Esophagus muscularis mucosa (tissue), 4 donors: Measurements from ENCODE around the gene ZNF692.

ENCODE experiments used
- CTCF ChIP-seq, 3 experiments: fragments of 200-600 bp in 2 of 3; fragments of 450-650 bp in 1 of 3; sonication (generic) in 2 of 3; IDR thresholded peaks; one replicate each; pipeline ENCODE4 v1.5.1; 2017 to 2019; ENCODE audit warnings: antibody characterized with exemption in 3 of 3, mild to moderate bottlenecking in 2 of 3, moderate library complexity in 1 of 3
- EP300 ChIP-seq: sonication (generic); formaldehyde crosslinking; IDR thresholded peaks from one replicate; pipeline ENCODE4 v1.6.1; 2017; ENCODE audit warnings: antibody characterized with exemption
- POLR2A ChIP-seq: fragments of 450-650 bp; IDR thresholded peaks from one replicate; pipeline ENCODE4 v1.6.1; 2017; ENCODE audit warnings: antibody characterized with exemption, moderate library complexity, mild to moderate bottlenecking, low read depth
- POLR2AphosphoS5 ChIP-seq, 2 donors: sonication (generic); formaldehyde crosslinking; IDR thresholded peaks; one replicate each; pipeline ENCODE4 v1.6.1; 2017; ENCODE audit warnings: antibody characterized with exemption in 2 of 2

GRCh38 chr1:248823517-248824001 lies 35.3 kb downstream of the ZNF692 start:
- no peak for TF ChIP-seq CTCF (IDR thresholded peaks at IDR 0.05)
- no peak for TF ChIP-seq POLR2A
- no peak for TF ChIP-seq POLR2AphosphoS5 (IDR thresholded peaks at IDR 0.05)
- TF ChIP-seq EP300, result no peak
